GM12864 (cell line): Measurements from ENCODE around the gene PIR.

ENCODE experiments used
- DNase-seq: peaks from one replicate; pipeline ENCODE4 v3.0.0-alpha.2; 2011; ENCODE audit warnings: low read depth
- H3K4me3 ChIP-seq: 2 replicates; pipeline ENCODE4 v1.5.1; 2011; ENCODE audit warnings: mild to moderate bottlenecking, low read depth, low read length, control low read depth
- CTCF ChIP-seq: IDR thresholded peaks from 2 replicates; pipeline ENCODE4 v1.5.1; 2011; ENCODE audit warnings: low read depth, mild to moderate bottlenecking, moderate library complexity, low read length, control low read depth, inconsistent platforms; ENCODE audit errors: missing control alignments

PIR gene

GRCh38 chrX:15505101-15505500, 12.0 kb upstream of the PIR start:
- TF ChIP-seq CTCF, result no peak
- H3K4me3 ChIP-seq, result no peak overlapping the region
- no peak for DNase-seq

- no peak for TF ChIP-seq CTCF
- DNase-seq, result no peak
- no peak overlapping the region for H3K4me3 ChIP-seq
Measured at GRCh38 chrX:15504661-15505060, 11.5 kb upstream of the PIR start.

- no peak for DNase-seq
- TF ChIP-seq CTCF, result no peak
- no peak overlapping the region for H3K4me3 ChIP-seq
Measured at GRCh38 chrX:15501506-15501905, 8.4 kb upstream of the PIR start.

- no peak for TF ChIP-seq CTCF
- no peak within 1 kb of the TSS for H3K4me3 ChIP-seq
Measured at GRCh38 chrX:15500497-15500966, 7.4 kb upstream of the PIR start, which contains the start of gene BMX. BMX (plus strand) TSS chrX:15500807; CDS start chrX:15508354, 7,547 bp downstream.

GRCh38 chrX:15499976-15500375, 6.8 kb upstream of the PIR start:
- no peak overlapping the region for H3K4me3 ChIP-seq
- DNase-seq, result no peak
- TF ChIP-seq CTCF, result no peak

More at GRCh38 chrX:15500497-15500966, 7.4 kb upstream of the PIR start, which contains the start of gene BMX:
- no peak for DNase-seq

- TF ChIP-seq CTCF, result no peak
- H3K4me3 ChIP-seq, result no peak overlapping the region
- no peak for DNase-seq
Measured at GRCh38 chrX:15498741-15499140, 5.6 kb upstream of the PIR start.

- no peak overlapping the region for H3K4me3 ChIP-seq
- no peak for DNase-seq
- TF ChIP-seq CTCF, result peak; percentile 63
Measured at GRCh38 chrX:15497865-15498264, 4.7 kb upstream of the PIR start.
